GM12873 (cell line): ENCODE results near the gene DPP10.

Source experiments
- CTCF ChIP-seq: IDR thresholded peaks from 2 replicates; pipeline ENCODE4 v1.5.1; 2012; ENCODE audit warnings: low read depth, mild to moderate bottlenecking, moderate library complexity, low read length, control low read depth; ENCODE audit not compliant: insufficient read depth; ENCODE audit errors: missing control alignments

DPP10 gene

GRCh38 chr2:114922076-114922475 lies 479.6 kb downstream of the DPP10 start:
- no peak for TF ChIP-seq CTCF

- TF ChIP-seq CTCF: no peak
Observed at GRCh38 chr2:114925296-114926255, 483.1 kb downstream of the DPP10 start.

GRCh38 chr2:114926303-114926702 lies 483.9 kb downstream of the DPP10 start:
- TF ChIP-seq CTCF: no peak

- no peak for TF ChIP-seq CTCF
Observed at GRCh38 chr2:114929225-114929624, 486.8 kb downstream of the DPP10 start.

GRCh38 chr2:114933671-114934241 lies 491.3 kb downstream of the DPP10 start:
- TF ChIP-seq CTCF: no peak

- no peak for TF ChIP-seq CTCF
Observed at GRCh38 chr2:114935031-114935430, 492.6 kb downstream of the DPP10 start.

GRCh38 chr2:114937366-114937930 lies 495.0 kb downstream of the DPP10 start:
- TF ChIP-seq CTCF: no peak
